HG03571 (cell line): ENCODE data around the gene ACVRL1.
A peak's percentile ranks its signal among the peaks of the same experiment; 100 is the strongest.

Source experiments
- ATAC-seq: cut with Tn5 transposase; IDR thresholded peaks from one replicate; pipeline ENCODE4 v1.9.1; 2021; ENCODE audit not compliant: unreplicated experiment

Gene ACVRL1

GRCh38 chr12:51959921-51960320, 52.6 kb downstream of the ACVRL1 start:
- ATAC-seq, result no peak

- ATAC-seq, result no peak
These were observed 53.2 kb downstream of the ACVRL1 start for GRCh38 chr12:51960488-51960887.

- no peak for ATAC-seq
These were observed 53.6 kb downstream of the ACVRL1 start for GRCh38 chr12:51960890-51961289.

- no peak for ATAC-seq
These were observed 54.5 kb downstream of the ACVRL1 start for GRCh38 chr12:51961834-51962233.

GRCh38 chr12:51962737-51963136, 55.4 kb downstream of the ACVRL1 start:
- no peak for ATAC-seq

GRCh38 chr12:51963477-51963876, 56.2 kb downstream of the ACVRL1 start:
- no peak for ATAC-seq

GRCh38 chr12:51969643-51970042, 62.3 kb downstream of the ACVRL1 start:
- ATAC-seq, result no peak

GRCh38 chr12:51970904-51971646, 63.8 kb downstream of the ACVRL1 start:
- peak; percentile 89 for ATAC-seq

GRCh38 chr12:51971679-51972421, 64.5 kb downstream of the ACVRL1 start:
- ATAC-seq, result no peak

- no peak for ATAC-seq
These were observed 65.1 kb downstream of the ACVRL1 start for GRCh38 chr12:51972422-51972812.

GRCh38 chr12:51972849-51973273, 65.6 kb downstream of the ACVRL1 start:
- no peak for ATAC-seq
